Glutamatergic neuron (in vitro differentiated cells): ENCODE measurements around the gene LAIR1. TPM values are rescaled to one million over a fixed set of nuclear protein-coding genes. Genes with fewer than 3 reads are reported as not detected.

Source experiments
- DNase-seq: peaks from one replicate; pipeline ENCODE4 v3.0.0; 2022
- H3K27ac Mint-ChIP-seq: one replicate; pipeline ENCODE4 v1.8.0; 2020; ENCODE audit warnings: mild to moderate bottlenecking, mixed read lengths, inconsistent platforms; ENCODE audit not compliant: unreplicated experiment
- H3K27me3 Mint-ChIP-seq: one replicate; pipeline ENCODE4 v1.8.0; 2020; ENCODE audit warnings: mild to moderate bottlenecking, moderate library complexity, mixed read lengths, inconsistent platforms; ENCODE audit not compliant: unreplicated experiment
- H3K36me3 Mint-ChIP-seq: one replicate; pipeline ENCODE4 v1.8.0; 2020; ENCODE audit warnings: mild to moderate bottlenecking, mixed read lengths, inconsistent platforms; ENCODE audit not compliant: unreplicated experiment
- H3K4me1 Mint-ChIP-seq: one replicate; pipeline ENCODE4 v1.8.0; 2020; ENCODE audit warnings: mild to moderate bottlenecking, low read depth, mixed read lengths, inconsistent platforms; ENCODE audit not compliant: unreplicated experiment
- H3K4me3 Mint-ChIP-seq: one replicate; pipeline ENCODE4 v1.8.0; 2020; ENCODE audit warnings: mild to moderate bottlenecking, mixed read lengths, inconsistent platforms; ENCODE audit not compliant: unreplicated experiment
- H3K9me3 Mint-ChIP-seq: one replicate; pipeline ENCODE4 v1.8.0; 2020; ENCODE audit warnings: mild to moderate bottlenecking, moderate library complexity, mixed read lengths, inconsistent platforms; ENCODE audit not compliant: unreplicated experiment
- CTCF ChIP-seq: fragments of 200-600 bp; sonication (generic); IDR thresholded peaks from one replicate; pipeline ENCODE4 v1.5.0; 2021; ENCODE audit not compliant: partially characterized antibody, unreplicated experiment
- total RNA-seq: library from RNA; stranded (reverse); fragmentation: NEBNext Ultra II Directional; extraction: Animal tissue kit (Norgen Biotek cat#: 25700); gene quantifications from one replicate; pipeline ENCODE4 v1.2.1, GENCODE V29; 2021; ENCODE audit not compliant: unreplicated experiment

LAIR1 gene
- total RNA-seq, 1 donor from 2014 or later, result not detected

- Mint-ChIP-seq H3K36me3 (no peaks in the 10 kb centered on the region), H3K27ac (no peak overlapping the region), H3K4me1 (peaks cover 1% of the 10 kb centered on the region), H3K9me3 (peaks cover 2% of the 10 kb centered on the region), H3K27me3 (peaks cover 7% of the 10 kb centered on the region), H3K4me3 (no peak overlapping the region)
- DNase-seq, result no peak
- no peak for TF ChIP-seq CTCF
Observed at GRCh38 chr19:54395685-54396084, 31.0 kb upstream of the LAIR1 start.

- no peak for TF ChIP-seq CTCF
- Mint-ChIP-seq H3K36me3 (no peaks in the 10 kb centered on the region), H3K4me3 (no peak overlapping the region), H3K9me3 (peaks cover 2% of the 10 kb centered on the region), H3K27me3 (peaks cover 9% of the 10 kb centered on the region), H3K4me1 (peaks cover 7% of the 10 kb centered on the region), H3K27ac (no peak overlapping the region)
- DNase-seq, result no peak
Observed at GRCh38 chr19:54393381-54393780, 28.6 kb upstream of the LAIR1 start.

- Mint-ChIP-seq H3K27ac (no peak overlapping the region), H3K36me3 (no peaks in the 10 kb centered on the region), H3K4me3 (no peak overlapping the region), H3K27me3 (peaks cover 9% of the 10 kb centered on the region), H3K4me1 (peaks cover 13% of the 10 kb centered on the region), H3K9me3 (peaks cover 2% of the 10 kb centered on the region)
- TF ChIP-seq CTCF, result no peak
- DNase-seq, result no peak
Observed at GRCh38 chr19:54392105-54392504, 27.4 kb upstream of the LAIR1 start.

- Mint-ChIP-seq H3K36me3 (no peaks in the 10 kb centered on the region), H3K4me3 (no peak overlapping the region), H3K27me3 (peaks cover 9% of the 10 kb centered on the region), H3K4me1 (peaks cover 13% of the 10 kb centered on the region), H3K27ac (no peak overlapping the region), H3K9me3 (peaks cover 2% of the 10 kb centered on the region)
- TF ChIP-seq CTCF, result no peak
- no peak for DNase-seq
Observed at GRCh38 chr19:54391589-54392061, 26.9 kb upstream of the LAIR1 start.

GRCh38 chr19:54390942-54391577, 26.3 kb upstream of the LAIR1 start:
- TF ChIP-seq CTCF, result peak; percentile 77
- Mint-ChIP-seq H3K4me3 (no peak overlapping the region), H3K36me3 (no peaks in the 10 kb centered on the region), H3K27me3 (peaks cover 9% of the 10 kb centered on the region), H3K4me1 (peaks cover 13% of the 10 kb centered on the region), H3K27ac (no peak overlapping the region), H3K9me3 (peaks cover 2% of the 10 kb centered on the region)
- DNase-seq, result peak; percentile 61
